A172 (cell line): ENCODE measurements around the gene PLA2G4B. TPM values are rescaled to one million over a fixed set of nuclear protein-coding genes. Genes with fewer than 3 reads are reported as not detected.
A peak's percentile ranks its signal among the peaks of the same experiment; 100 is the strongest.

ENCODE experiments used
- DNase-seq: peaks from one replicate; pipeline ENCODE4 v3.0.0-alpha.2; 2015; ENCODE audit warnings: low spot score
- total RNA-seq: library from RNA; depleted of rRNA; stranded (reverse); fragments of >200 nt; shearing (Covaris generic); gene quantifications from 2 replicates; pipeline ENCODE4 v1.2.3, GENCODE V29; 2014

PLA2G4B gene
- total RNA-seq, 1 experiment from 2014 or later, result 0.57 TPM

DNA sequence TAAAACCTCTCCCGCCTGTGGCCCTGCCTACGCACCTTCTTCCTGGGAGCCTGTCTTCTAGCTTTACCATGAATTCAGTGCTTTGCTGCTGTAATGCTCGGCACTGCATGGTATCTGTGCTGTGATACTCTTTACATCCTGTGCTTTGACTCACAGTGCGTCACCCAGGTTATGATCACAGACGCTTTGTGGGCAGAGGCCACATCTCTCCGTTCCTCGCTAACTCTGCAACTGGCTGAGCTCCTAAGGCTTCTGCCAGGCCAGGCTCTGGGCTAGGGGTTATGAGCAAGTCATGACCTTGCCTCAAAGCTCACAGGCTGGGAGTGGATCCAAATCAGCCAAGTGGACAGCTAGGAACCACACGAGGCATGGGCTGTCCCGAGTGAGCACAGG is 32.0 kb downstream of the PLA2G4B start:
- DNase-seq, result peak; percentile 79

DNA sequence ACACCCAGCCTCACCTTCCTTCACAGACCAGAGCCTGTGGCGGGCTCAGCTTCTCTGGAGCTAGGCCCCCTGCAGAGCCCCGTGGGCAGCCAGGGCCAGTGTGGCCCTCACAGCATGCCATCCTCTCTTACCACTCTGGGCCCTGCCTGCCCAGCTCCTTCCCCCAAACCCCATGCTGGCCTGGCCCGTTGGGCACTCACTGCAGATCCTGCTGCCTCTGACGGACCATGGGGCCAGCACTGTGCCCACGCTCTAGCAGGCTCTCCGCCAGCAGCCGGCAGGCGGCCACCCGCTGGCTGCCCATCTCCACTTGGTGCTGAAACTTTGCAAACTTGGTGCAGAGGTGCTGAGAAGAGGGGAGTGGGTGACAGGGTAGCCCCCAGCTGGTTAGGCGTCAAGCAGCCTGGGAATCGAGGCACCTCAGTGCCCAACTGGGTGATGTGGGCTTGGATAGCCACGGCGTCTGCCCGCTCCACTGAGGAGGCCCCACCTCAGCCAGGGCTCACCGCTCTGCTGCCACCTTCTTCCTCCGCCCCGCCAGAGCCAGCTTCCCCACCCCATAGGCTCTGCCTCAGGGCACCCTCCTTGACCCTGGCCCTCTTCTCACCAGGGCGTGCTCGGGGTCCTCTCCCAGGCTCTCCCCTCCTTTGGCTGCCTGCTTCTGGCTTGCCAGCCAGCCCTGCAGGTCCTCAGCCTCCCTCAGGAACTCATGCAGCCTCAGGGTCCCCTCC is 32.7 kb downstream of the PLA2G4B start:
- no peak for DNase-seq

- no peak for DNase-seq
Measured at GRCh38 chr15:41872166-41872747, 33.6 kb downstream of the PLA2G4B start.

GRCh38 chr15:41873711-41874110 is 35.1 kb downstream of the PLA2G4B start:
- DNase-seq, result no peak

GRCh38 chr15:41874736-41875135 is 36.1 kb downstream of the PLA2G4B start:
- no peak for DNase-seq

GRCh38 chr15:41876007-41876406 is 37.4 kb downstream of the PLA2G4B start:
- no peak for DNase-seq

GRCh38 chr15:41876689-41877088 is 38.0 kb downstream of the PLA2G4B start:
- no peak for DNase-seq

- no peak for DNase-seq
Measured at GRCh38 chr15:41877631-41878354, 39.1 kb downstream of the PLA2G4B start.

DNA sequence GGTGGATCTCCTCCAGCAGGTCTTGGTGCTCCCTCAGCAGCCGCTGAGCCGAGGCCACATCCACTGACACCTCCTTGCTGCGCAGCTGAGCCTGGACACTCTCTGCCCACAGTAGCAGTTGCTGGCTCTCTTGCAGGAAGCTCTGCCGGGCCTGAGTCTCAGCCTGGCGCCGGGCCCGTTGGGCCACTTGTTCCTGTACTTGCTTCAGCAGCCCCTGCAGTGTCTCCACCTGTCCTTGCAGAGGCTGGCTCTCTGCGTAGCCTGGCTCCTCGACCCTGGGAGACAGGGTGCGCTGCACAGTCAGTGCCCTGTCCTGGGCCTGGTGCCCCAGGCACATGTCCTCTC is 39.7 kb downstream of the PLA2G4B start:
- no peak for DNase-seq

- no peak for DNase-seq
Measured at GRCh38 chr15:41879321-41879845, 40.7 kb downstream of the PLA2G4B start.

DNA sequence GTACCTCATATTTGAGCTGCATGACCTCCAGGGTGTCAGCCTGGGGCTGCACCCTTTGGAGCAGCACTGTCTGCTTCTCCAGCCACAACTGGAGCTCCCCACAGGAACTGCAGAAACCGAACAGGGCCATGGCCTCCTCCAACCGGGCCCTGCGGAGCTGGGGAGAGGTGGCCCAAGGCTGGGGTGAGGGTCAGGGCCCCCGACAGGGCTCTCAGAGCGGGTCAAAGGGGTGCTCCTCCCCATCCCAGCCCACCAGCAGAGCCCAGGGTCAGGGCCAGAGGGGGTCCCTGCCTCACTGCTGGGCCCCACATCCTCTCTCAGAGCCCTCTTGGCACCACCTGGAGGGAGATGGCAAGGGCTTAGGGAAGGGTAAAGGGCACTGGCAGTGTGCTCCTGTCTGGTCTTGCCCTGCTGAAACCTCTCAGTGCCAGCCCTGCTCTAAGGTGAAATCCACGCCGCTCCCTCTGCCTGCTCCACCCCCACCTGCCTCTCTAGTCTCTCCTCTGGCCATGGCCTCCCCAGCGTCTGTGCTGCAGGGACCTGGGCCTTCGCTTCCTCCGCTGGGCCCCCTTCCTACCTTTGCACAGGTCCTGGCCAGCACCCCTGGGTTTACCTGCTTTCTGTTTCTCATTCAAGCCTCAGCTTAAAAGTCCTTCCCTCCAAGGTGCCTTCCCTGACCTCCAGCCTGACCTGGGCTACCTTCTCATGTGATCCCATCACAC is 41.7 kb downstream of the PLA2G4B start:
- DNase-seq, result no peak

DNA sequence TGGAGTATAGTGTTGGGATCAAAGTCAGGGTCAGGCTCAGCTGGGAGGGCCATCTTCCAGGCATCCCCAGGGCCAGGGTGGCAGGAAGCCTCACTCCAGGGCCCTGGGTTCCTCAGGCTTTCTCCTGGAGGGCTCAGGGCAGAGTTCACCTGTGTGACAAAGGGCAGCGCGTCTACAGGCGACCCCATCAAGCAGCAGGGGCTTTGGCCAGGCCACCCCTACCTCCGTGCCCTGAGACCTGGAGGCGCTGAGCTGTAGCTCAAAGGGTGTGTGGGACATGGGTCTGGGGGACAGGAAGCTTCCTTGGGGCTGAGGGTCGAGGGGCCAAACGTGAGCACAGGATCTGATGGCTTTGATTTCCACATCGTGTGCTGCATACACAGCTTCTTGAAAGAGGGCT is 42.4 kb downstream of the PLA2G4B start:
- no peak for DNase-seq

DNA sequence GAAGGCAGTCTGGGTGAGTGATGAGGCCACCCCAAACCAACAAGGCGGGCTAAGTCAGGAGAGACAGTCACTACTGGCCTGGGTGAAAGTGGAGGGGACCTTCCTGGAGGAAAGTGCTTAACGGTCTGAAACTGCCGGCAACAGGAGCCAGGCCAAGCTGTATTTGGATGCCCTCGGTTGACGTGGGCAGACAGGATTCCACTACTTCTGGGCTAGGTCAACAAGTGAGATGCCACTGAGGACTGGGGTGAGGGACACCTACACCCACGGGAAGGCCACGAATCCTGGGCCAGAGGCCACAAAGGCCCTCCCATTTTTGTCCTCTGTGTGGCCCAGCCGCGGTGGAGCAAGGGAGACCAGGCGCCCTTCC is 42.9 kb downstream of the PLA2G4B start:
- no peak for DNase-seq

DNA sequence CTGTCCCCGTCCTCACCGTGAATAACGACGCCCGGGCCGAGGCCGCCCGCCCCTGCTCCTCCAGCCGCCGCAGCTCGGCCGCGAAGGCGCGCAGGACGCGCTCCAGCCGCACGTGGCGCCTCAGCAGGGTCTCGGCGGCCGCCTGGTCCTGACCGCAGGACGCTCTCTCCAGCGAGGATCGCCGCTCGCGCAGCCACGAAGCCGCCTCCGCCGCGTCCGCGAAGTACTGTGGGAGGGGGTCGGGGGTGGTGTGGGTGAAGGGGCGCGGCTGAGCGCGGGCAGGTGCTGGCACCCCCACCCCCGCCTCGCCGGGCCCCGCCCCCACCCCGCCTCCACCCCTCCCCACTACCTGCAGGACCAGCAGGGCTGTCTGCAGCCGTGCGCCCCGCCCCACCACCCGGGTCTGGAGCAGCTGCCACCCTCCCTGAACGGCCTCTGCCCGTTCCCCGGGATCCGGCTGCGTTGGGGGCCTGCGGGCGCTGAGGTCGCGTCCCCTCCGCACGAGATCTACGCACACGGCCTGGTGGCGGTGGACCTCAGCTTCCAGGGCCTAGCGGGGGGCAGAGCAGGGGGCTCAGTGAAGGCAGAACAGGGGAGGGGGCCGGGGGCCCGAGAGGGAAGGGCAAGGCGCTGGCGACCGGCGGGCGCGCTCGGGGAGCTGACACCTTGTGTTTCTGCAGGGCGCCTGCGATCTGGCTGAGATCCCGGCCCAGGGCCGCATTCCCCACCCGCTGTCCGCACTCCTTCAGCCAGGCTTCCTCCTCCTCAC is 43.5 kb downstream of the PLA2G4B start:
- no peak for DNase-seq

- DNase-seq, result no peak
Measured at GRCh38 chr15:41882689-41883483, 44.2 kb downstream of the PLA2G4B start.

- no peak for DNase-seq
Measured at GRCh38 chr15:41883484-41883825, 44.8 kb downstream of the PLA2G4B start.

GRCh38 chr15:41884458-41884857 is 45.8 kb downstream of the PLA2G4B start:
- no peak for DNase-seq

DNA sequence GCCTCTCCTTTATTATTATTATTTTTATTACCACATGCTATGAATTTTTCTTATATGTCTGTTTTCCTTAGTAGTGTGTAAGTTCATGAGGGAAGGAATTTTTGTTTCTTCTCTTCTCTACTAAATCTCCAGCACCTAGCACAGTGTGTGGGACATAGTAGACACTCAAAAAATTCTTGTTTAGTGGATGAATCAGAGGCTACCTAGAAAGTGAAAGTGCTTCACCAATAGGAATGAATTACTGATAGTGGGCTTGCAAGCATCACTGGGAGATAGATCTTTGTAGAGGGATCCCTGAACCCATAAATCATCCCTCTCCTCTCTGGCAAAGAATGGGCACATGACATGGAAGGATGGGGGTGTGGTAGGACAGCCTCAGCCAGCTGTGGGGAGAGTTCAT is 46.7 kb downstream of the PLA2G4B start:
- DNase-seq, result no peak

GRCh38 chr15:41885841-41886240 is 47.2 kb downstream of the PLA2G4B start:
- DNase-seq, result no peak

DNA sequence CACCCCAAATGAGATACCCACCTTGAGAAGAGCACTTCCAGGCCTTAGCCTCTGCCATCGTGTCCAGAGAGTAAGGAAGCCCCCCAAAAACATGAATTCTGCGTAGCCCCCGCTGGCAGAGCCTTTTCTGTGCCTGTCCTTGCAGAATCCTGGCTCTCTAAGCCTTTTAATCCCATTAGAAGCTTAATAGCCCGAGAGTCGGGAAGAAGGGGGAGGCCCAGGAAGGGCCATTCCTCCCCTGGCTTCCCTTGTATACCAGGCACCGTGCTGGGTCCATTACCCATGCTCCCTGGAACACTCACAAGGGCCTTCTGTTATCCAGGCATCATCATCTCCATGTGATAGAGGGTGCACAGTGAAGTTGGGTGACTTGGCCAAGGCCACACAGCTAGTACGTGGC is 48.1 kb downstream of the PLA2G4B start:
- DNase-seq, result no peak

- DNase-seq, result no peak
Measured at GRCh38 chr15:41887161-41887560, 48.5 kb downstream of the PLA2G4B start.
